Fibroblast of the aortic adventitia (primary cell): ENCODE measurements around the gene ARSK. TPM values are rescaled to one million over a fixed set of nuclear protein-coding genes. Genes with fewer than 3 reads are reported as not detected.

Source experiments
- DNase-seq: peaks from one replicate; pipeline ENCODE4 v3.0.0-alpha.2; 2010; ENCODE audit warnings: low read depth
- H3K4me3 ChIP-seq: 2 replicates; pipeline ENCODE4 v1.5.1; 2011; ENCODE audit warnings: low read depth, mild to moderate bottlenecking, control low read depth, low read length, moderate library complexity
- CTCF ChIP-seq: IDR thresholded peaks from 2 replicates; pipeline ENCODE4 v1.5.1; 2011; ENCODE audit warnings: mild to moderate bottlenecking, low read length, control low read depth, inconsistent platforms; ENCODE audit not compliant: insufficient read depth
- total RNA-seq: library from RNA; depleted of rRNA; stranded (reverse); fragments of >200 nt; gene quantifications from 2 replicates; pipeline ENCODE4 v1.2.3, GENCODE V29; 2012; ENCODE audit warnings: low replicate concordance

ARSK gene, protein sequence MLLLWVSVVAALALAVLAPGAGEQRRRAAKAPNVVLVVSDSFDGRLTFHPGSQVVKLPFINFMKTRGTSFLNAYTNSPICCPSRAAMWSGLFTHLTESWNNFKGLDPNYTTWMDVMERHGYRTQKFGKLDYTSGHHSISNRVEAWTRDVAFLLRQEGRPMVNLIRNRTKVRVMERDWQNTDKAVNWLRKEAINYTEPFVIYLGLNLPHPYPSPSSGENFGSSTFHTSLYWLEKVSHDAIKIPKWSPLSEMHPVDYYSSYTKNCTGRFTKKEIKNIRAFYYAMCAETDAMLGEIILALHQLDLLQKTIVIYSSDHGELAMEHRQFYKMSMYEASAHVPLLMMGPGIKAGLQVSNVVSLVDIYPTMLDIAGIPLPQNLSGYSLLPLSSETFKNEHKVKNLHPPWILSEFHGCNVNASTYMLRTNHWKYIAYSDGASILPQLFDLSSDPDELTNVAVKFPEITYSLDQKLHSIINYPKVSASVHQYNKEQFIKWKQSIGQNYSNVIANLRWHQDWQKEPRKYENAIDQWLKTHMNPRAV
- total RNA-seq: 8.6 and 19.0 TPM in 2 replicates

GRCh38 chr5:95554647-95555548, at the start of gene ARSK, which contains the start of gene SKIC3:
Gene ARSK (plus strand): TSS chr5:95555101. CDS start chr5:95555279, 178 bp downstream.
Gene SKIC3 (minus strand): TSS chr5:95554977. CDS start chr5:95547150, 7,827 bp downstream.
- peak; percentile 100 for DNase-seq
- TF ChIP-seq CTCF: peak; percentile 66
- H3K4me3 ChIP-seq: peak within 1 kb of the TSS; percentile 86

DNA sequence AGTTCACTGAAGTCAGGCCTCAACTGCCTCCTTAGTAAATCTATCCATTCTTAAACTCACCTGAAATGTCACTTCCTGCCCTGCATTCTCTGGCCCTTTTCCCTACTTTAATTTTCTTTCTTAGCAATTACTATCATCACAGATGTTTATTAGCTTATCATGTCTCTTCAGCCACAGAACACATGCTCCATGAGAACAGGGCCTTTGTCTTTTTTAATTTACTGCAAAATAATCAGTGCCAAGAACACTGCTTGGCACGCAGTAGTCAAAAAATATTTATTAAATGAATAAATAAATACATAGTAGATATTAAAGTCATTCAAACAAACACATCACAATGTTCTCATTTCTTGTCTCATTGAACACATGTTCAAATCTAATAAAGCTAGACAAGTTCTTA, 46.4 kb upstream of the ARSK start:
- no peak for TF ChIP-seq CTCF
- H3K4me3 ChIP-seq: no peak overlapping the region
- no peak for DNase-seq

GRCh38 chr5:95511606-95512005, 43.3 kb upstream of the ARSK start:
- H3K4me3 ChIP-seq: no peak overlapping the region
- no peak for DNase-seq
- TF ChIP-seq CTCF: no peak

DNA sequence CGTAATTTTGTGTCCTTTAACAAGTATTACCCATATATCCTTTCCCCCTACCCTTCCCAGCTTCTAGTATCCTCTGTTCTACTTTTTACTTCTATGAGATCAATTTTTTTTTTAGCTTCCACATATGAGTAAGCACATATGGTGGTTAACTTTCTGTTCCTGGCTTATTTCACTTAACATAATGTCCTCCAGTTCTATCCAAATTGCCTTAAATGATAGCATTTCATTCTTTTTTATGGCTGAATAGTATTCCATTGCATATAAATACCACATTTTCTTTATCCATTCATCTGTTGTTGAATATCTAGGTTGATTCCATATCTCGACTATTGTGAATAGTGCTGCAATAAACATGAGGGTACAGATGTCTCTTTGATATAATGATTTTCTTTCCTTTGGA, 36.5 kb upstream of the ARSK start:
- TF ChIP-seq CTCF: no peak
- no peak overlapping the region for H3K4me3 ChIP-seq
- no peak for DNase-seq

DNA sequence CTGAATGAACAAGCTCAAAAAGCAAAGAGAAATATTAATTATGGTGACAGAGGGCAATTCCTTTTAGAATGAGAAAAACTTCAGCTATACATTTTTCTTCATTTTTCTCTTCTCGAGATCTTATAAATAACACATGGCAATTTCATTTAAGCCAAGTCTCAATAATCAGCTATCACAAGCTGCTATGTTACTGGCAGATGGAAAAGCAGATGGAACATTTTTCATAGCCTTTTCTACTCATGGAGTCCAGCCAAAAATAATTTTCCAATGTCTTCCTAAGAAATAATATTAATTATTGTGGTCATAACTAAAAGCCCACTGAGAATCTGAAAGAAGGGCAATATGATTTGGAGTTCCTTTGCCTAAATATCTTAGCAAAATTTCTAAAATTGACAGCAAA, 35.8 kb upstream of the ARSK start:
- H3K4me3 ChIP-seq: no peak overlapping the region
- TF ChIP-seq CTCF: no peak
- no peak for DNase-seq

DNA sequence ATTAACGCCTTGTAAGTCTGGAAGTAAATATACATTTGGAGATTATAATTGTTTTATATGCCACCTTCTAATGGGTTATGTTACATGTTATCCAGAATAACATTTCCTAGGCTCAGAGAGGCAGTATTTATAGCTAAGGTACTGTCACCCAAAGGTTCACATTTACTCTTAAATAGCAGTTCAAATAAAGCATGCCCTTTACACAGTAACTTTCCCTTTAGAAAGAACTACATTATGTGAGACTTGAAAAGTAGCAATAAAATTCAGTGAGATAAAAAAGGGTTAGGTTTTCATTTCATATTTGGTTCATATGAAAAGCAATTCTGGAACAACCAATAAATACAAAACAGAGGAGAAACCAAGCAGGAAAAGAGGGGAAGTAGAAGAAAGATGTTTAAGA, 35.2 kb upstream of the ARSK start:
- DNase-seq: no peak
- H3K4me3 ChIP-seq: no peak overlapping the region
- TF ChIP-seq CTCF: no peak
